Measurements from ENCODE around the gene CCDC91.

Gene CCDC91

GRCh38 chr12:28500373-28501024 lies 310.2 kb downstream of the CCDC91 start:
- no peak for FAIRE-seq
- no peak for DNase-seq (ENCODE audit: extremely low spot score, insufficient read length, low read depth)

GRCh38 chr12:28506271-28506670 lies 316.0 kb downstream of the CCDC91 start:
- DNase-seq (ENCODE audit: extremely low spot score, insufficient read length, low read depth) (no peak), FAIRE-seq (no peak)

GRCh38 chr12:28507033-28507432 lies 316.8 kb downstream of the CCDC91 start:
- DNase-seq (ENCODE audit: extremely low spot score, insufficient read length, low read depth) (no peak), FAIRE-seq (no peak)

GRCh38 chr12:28507867-28508266 lies 317.6 kb downstream of the CCDC91 start:
- FAIRE-seq (no peak), DNase-seq (ENCODE audit: extremely low spot score, insufficient read length, low read depth) (no peak)

GRCh38 chr12:28512406-28512805 lies 322.1 kb downstream of the CCDC91 start:
- no peak for FAIRE-seq

GRCh38 chr12:28512876-28513275 lies 322.6 kb downstream of the CCDC91 start:
- no peak for FAIRE-seq
- DNase-seq (ENCODE audit: extremely low spot score, insufficient read length, low read depth) = no peak

More at GRCh38 chr12:28512406-28512805, 322.1 kb downstream of the CCDC91 start:
- no peak for DNase-seq (ENCODE audit: extremely low spot score, insufficient read length, low read depth)

GRCh38 chr12:28513983-28514382 lies 323.7 kb downstream of the CCDC91 start:
- FAIRE-seq (no peak), DNase-seq (ENCODE audit: extremely low spot score, insufficient read length, low read depth) (no peak)

- no peak for FAIRE-seq
These were observed 326.8 kb downstream of the CCDC91 start for GRCh38 chr12:28517101-28517500.

GRCh38 chr12:28527631-28528249 lies 337.5 kb downstream of the CCDC91 start:
- no peak for DNase-seq (ENCODE audit: extremely low spot score, insufficient read length, low read depth)
- no peak for FAIRE-seq

More at GRCh38 chr12:28517101-28517500, 326.8 kb downstream of the CCDC91 start:
- no peak for DNase-seq (ENCODE audit: extremely low spot score, insufficient read length, low read depth)

- FAIRE-seq = no peak
- DNase-seq (ENCODE audit: extremely low spot score, insufficient read length, low read depth) = no peak
These were observed 345.0 kb downstream of the CCDC91 start for GRCh38 chr12:28535216-28535615.

GRCh38 chr12:28536088-28536487 lies 345.8 kb downstream of the CCDC91 start:
- DNase-seq (ENCODE audit: extremely low spot score, insufficient read length, low read depth) (no peak), FAIRE-seq (no peak)

GRCh38 chr12:28537474-28537873 lies 347.2 kb downstream of the CCDC91 start:
- FAIRE-seq (no peak), DNase-seq (ENCODE audit: extremely low spot score, insufficient read length, low read depth) (no peak)

GRCh38 chr12:28539691-28540323 lies 349.6 kb downstream of the CCDC91 start:
- DNase-seq (ENCODE audit: extremely low spot score, insufficient read length, low read depth) (no peak), FAIRE-seq (no peak)

GRCh38 chr12:28540324-28540714 lies 350.1 kb downstream of the CCDC91 start:
- DNase-seq (ENCODE audit: extremely low spot score, insufficient read length, low read depth) (no peak), FAIRE-seq (no peak)

- FAIRE-seq (peak; percentile 78), DNase-seq (ENCODE audit: extremely low spot score, insufficient read length, low read depth) (no peak)
These were observed 353.0 kb downstream of the CCDC91 start for GRCh38 chr12:28543021-28543890.

- FAIRE-seq = no peak
- no peak for DNase-seq (ENCODE audit: extremely low spot score, insufficient read length, low read depth)
These were observed 360.8 kb downstream of the CCDC91 start for GRCh38 chr12:28550757-28551704.

- FAIRE-seq = no peak
- DNase-seq (ENCODE audit: extremely low spot score, insufficient read length, low read depth) = no peak
These were observed 362.2 kb downstream of the CCDC91 start for GRCh38 chr12:28552251-28552970.

- FAIRE-seq = no peak
- DNase-seq (ENCODE audit: extremely low spot score, insufficient read length, low read depth) = no peak
These were observed 365.5 kb downstream of the CCDC91 start for GRCh38 chr12:28555748-28556147.

- no peak for DNase-seq (ENCODE audit: extremely low spot score, insufficient read length, low read depth)
- no peak for FAIRE-seq
These were observed 368.0 kb downstream of the CCDC91 start for GRCh38 chr12:28558250-28558649.

Measured in GM18507 (cell line).